Measurements from ENCODE around the gene NFIB.

The NFIB gene

GRCh38 chr9:14209399-14210345, 104.3 kb downstream of the NFIB start:
- DNase-seq: no peak

GRCh38 chr9:14207352-14207995, 106.5 kb downstream of the NFIB start:
- DNase-seq: no peak

- no peak for DNase-seq
These were observed 108.5 kb downstream of the NFIB start for GRCh38 chr9:14205463-14205862.

GRCh38 chr9:14203356-14204056, 110.4 kb downstream of the NFIB start:
- DNase-seq: no peak

- no peak for DNase-seq
These were observed 115.0 kb downstream of the NFIB start for GRCh38 chr9:14198841-14199455.

- DNase-seq: no peak
These were observed 115.7 kb downstream of the NFIB start for GRCh38 chr9:14198047-14198840.

- DNase-seq: no peak
These were observed 116.5 kb downstream of the NFIB start for GRCh38 chr9:14197325-14197858.

- DNase-seq: no peak
These were observed 120.5 kb downstream of the NFIB start for GRCh38 chr9:14193328-14193990.

GRCh38 chr9:14192556-14192955, 121.4 kb downstream of the NFIB start:
- DNase-seq: no peak

GRCh38 chr9:14191512-14191911, 122.4 kb downstream of the NFIB start:
- DNase-seq: no peak

- DNase-seq: no peak
These were observed 123.7 kb downstream of the NFIB start for GRCh38 chr9:14190240-14190639.

GRCh38 chr9:14189578-14189977, 124.4 kb downstream of the NFIB start:
- DNase-seq: no peak

- no peak for DNase-seq
These were observed 124.8 kb downstream of the NFIB start for GRCh38 chr9:14189146-14189545.

- DNase-seq: no peak
These were observed 125.4 kb downstream of the NFIB start for GRCh38 chr9:14188538-14188937.

GRCh38 chr9:14188011-14188410, 125.9 kb downstream of the NFIB start:
- no peak for DNase-seq

- no peak for DNase-seq
These were observed 127.8 kb downstream of the NFIB start for GRCh38 chr9:14186096-14186495.

GRCh38 chr9:14185016-14185415, 128.9 kb downstream of the NFIB start:
- no peak for DNase-seq

GRCh38 chr9:14183001-14183400, 130.9 kb downstream of the NFIB start:
- no peak for DNase-seq

- no peak for DNase-seq
These were observed 132.9 kb downstream of the NFIB start for GRCh38 chr9:14180960-14181537.

- no peak for DNase-seq
These were observed 133.6 kb downstream of the NFIB start for GRCh38 chr9:14180093-14180959.
